IPS DF 4.7 (cell line): ENCODE data around the gene AUH.
"Not testable (repeated sequence)": the region's sequence is repeated elsewhere in the genome, so short reads cannot be mapped to it uniquely, and the experiment has no call there.

Experiments used
- DNase-seq: peaks from one replicate; pipeline ENCODE4 v3.0.0-alpha.2; 2013; ENCODE audit warnings: low spot score; ENCODE audit errors: extremely low read depth

The AUH gene

GRCh38 chr9:91361291-91362050 is at the start of gene AUH:
Gene AUH, minus strand, starts transcription at chr9:91361918. Its CDS starts 29 bp downstream, at chr9:91361889.
- DNase-seq: no peak

GRCh38 chr9:91411096-91411771 is 49.5 kb upstream of the AUH start:
- no peak for DNase-seq

GRCh38 chr9:91410161-91410560 is 48.4 kb upstream of the AUH start:
- no peak for DNase-seq

DNA sequence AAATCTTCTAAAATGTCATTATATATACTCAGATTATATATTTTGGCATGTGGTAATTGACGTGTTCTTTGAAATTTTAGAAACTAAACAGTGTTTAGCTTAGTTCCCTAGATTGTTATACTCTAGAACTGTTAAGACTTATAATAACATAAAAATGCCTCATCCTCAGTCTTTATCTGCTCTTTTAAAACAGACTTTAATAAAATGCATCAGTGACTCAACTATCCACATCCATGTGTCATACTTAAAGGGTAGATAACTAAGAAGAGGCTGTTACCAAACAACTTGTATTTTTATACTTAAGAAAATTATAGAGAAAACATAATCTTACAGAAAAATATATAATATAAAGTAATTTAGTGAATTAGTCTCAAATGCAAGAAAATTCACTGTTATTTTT is 46.8 kb upstream of the AUH start:
- DNase-seq: no peak

GRCh38 chr9:91407580-91408318 is 46.0 kb upstream of the AUH start:
- no peak for DNase-seq

DNA sequence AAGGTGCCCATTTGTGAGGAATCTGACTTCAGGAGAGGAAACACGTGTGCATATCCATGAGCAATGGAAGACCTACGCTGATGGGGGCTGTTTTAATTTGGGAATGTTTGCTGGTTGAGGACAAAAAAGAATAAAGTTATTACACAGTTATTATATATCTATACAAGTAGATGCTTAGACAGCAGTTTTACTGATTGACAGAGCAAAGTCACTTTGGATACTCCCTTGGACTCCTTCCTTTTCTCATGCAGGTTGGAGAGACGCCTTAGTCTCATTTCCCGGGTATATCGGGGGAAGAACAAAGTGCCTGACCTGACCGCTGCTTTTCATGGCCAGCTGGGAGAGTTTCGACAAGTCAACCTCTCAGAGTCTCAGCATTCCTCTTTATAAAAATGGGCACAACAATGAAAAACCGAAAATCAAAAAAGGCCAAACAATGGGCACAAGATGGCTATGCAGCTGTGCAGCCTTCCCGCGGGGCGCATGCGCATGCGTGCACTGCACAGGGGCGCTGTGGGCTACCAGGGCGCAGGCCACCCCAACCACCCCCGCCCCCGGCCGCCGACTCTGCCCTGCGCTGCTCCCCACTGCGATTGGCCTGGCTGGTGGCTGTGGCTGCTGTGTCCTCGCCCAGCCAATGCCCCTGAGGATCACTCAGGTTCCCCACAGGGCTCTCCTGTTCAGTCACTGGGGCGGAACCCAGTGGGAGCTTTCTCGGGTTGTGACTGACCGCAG is 43.8 kb upstream of the AUH start:
- no peak for DNase-seq

DNA sequence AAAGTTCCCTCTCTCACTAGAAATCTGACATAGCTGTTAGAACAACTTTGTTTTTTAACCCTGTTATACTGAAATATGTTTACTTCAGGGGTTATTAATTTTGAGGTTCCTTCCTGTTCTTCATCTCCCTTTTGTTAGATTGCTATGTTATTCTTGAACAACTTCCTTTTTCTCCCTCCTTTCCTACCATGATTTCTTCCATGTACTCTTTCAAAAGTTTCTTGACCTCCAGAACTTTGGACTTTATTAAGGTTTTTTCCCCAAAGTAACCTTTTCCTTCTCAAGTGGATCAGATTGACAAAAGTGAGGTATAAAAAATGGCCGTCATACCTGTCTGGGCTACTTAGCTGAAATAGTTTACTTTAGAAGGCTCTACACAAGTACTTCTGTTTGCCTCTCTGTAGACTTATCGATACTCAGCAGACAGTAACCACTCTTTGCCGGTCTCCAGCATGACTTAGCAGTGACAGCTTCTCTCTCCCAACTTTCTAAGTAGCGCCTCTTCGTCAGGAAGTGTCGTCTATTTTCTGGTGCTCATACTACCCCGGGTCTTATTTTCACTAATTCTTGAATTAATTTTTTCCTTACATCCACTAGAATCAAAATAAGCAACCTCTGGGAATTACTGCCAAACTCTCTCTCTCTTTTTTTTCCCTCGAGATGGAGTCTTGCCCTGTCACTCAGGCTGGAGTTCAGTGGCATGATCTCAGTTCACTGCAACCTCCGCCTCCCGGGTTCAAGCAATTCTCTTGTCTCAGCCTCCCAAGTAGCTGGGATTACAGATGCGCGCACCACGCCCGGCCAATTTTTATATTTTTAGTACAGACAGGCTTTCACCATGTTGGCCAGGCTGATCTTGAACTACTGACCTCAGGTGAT is 42.2 kb upstream of the AUH start:
- DNase-seq: no peak

DNA sequence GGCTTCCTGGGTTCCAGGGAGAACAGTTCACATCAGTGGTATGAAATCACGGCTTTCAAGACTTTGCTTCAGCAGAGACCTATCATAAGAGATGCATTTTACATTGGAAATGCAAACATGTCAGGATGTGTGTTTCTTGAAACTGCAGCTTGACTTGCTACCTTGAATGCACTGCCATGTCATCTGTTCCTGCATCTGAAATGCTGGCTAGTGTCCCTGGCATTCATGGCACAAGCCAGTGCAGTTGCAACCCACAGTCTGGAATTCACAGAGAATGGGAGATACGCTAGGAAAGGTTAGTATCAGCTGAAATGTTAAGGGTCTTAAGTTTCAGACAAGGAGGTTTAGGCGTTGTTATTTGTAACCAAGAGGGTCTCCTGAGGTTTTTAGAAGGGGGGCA is 37.2 kb upstream of the AUH start:
- DNase-seq: no peak

GRCh38 chr9:91395553-91396471 is 34.1 kb upstream of the AUH start:
- DNase-seq: no peak

GRCh38 chr9:91395106-91395552 is 33.4 kb upstream of the AUH start:
- DNase-seq: no peak

DNA sequence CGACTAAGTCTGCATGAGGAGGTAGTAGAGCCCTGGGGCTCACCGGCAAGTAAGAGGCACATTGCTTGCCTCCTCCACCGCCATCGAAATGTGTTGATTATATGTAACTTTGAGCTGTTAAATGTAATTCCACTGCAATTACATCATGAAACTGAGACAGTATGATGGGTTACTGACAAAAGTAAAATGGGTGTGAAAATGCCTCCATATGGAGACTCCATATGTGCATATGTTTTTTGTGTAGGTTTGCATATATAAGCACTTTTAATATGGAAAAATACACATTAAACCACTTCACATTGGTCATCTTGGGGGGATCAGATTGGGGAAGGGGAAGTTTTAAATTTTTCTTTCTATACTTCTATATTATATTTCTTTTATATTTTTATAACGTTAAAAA is 32.1 kb upstream of the AUH start:
- DNase-seq: no peak

DNA sequence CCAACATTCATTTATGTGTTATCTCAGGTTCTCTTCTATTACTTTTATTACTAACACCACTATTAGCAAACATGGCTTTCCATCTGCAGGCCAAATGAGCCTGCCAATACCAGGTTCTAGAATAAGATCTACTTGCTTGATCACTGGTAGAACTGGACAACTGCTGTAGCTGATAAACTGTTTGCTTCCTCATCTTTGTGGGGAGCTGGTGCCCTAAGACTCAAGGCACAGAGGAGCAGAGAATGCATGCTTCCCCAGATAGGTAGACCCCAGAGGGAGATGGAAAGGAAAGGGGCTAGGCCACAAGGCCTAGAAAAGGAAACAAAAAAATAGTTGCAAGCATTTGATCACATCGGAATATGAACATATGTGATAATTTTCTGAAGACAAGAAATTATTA is 30.7 kb upstream of the AUH start:
- DNase-seq: no peak

DNA sequence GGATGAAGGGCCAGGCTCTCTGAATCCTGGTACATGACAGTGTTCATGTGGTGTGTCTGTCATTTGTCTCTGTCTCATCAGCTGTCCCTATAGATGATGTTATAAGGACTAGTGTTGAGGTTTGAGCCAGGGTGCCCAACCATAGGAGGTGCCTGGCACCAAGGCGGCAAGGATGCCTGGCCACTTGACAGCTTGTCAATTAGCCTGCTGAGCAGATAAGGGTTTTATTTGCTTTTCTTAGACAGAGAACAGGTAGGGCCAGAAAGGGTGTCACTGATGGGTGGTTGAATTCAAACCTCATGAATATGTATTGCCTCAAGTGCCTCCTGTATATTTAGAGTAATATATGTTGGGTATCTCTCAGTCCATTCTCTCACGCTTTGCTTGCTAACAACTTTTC is 30.1 kb upstream of the AUH start:
- DNase-seq: no peak

GRCh38 chr9:91391412-91391811 is 29.7 kb upstream of the AUH start:
- no peak for DNase-seq

DNA sequence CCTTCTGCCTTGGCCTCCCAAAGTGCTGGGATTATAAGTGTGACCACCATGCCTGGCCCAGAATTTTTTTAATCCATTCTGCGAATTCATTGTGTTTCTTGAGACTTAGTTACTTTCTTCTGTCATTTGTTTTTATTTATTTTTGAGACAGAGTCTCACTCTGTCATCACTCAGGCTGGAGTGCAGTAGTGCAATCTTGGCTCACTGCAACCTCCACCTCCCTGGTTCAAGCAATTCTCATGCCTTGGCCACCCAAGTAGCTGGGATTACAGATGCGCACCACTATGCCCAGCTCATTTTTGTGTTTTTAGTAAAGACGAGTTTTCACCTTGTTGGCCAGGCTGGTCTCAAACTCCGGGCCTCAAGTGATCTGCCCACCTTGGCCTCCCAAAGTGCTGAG is 28.0 kb upstream of the AUH start:
- DNase-seq: not testable (repeated sequence)

DNA sequence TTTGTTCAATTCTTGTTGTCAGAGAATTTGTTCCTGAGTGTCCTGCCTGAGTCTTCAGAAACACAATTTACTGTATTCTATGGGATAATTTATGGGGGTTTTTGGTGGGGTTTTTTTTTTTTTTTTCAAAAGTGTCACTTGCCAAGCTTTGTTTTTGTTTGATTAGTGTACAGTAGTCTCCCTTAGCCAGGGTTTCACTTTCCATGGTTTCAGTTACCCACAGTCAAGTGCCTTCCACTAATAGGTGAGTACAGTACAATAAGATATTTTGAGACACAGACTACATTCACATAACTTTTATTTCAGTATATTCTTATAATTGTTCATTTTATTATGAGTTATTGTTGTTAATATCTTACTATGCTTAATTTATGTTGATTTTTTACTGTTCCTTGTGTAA is 25.0 kb upstream of the AUH start:
- DNase-seq: no peak

DNA sequence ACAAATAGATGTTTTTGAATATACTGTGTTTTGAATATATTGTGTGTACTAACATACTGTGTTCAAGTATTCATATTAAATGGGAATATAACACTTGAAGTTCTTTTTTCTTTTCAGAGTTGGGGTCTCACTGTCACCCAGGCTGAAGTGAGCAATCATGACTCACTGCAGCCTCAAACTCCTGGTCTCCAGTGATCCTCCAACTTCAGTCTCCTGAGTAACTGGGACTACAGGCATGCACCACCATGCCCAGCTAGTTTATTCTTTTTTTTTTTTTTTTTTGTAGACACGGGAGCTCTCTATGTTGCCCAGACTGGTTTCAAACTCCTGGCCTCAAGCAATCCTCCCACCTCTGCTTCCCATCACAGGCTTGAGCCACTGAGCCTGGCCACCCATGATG is 23.2 kb upstream of the AUH start:
- DNase-seq: no peak

DNA sequence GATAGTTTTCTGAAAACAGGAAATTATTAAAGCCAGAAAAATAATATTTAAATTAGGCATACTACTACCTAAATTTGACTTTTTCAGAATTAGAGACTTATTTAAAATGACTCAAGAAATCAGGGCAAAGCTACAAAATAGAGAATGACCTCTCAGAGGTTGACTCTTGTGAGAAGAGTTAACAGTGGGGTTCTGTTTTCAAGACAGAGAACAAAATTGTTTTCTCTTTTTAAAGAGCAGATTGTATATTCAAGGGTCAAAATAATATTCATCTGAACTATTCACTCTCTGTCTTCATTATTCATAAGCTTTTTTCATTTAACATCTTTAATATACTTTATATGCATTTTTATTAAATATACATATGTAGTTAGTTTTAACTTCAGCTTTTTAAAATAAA is 21.9 kb upstream of the AUH start:
- no peak for DNase-seq

DNA sequence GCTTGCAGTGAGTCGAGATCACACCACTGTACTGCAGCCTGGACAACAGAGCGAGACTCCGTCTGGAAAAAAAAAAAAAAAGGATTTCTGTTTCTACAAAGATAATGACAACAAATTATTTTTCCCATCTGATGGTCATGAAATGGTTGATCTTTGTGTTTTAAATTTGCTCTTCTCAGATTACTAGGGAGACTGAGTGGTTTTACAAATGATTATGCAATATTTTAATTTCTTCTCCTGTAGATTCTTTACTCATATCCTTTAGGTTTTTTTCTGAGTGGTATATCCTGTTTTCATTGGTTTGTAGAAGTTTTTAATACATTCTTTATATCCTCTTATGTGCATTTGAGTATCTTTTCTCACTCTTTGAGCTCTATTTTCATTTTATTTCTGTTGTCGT is 20.6 kb upstream of the AUH start:
- no peak for DNase-seq

DNA sequence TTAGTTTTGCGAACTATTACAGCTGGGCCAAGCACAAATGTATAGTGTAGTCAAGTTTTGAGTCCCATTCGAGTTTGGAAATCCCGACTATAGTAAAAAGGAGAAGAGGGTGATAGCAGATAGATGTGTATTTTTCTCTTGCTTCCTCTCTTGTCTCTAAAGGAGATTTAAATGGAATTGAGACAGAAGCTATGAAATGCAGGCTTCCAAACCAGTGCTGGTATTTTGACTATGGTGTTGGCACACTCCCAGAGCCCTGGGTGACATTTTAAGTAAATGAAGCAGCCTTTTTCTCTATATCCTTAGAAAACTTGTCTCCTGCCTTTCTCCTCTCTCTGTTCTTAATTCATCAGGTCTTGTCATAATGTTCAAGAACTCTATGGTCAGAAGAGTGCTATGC is 17.7 kb upstream of the AUH start:
- no peak for DNase-seq
